ENCODE results near the gene UCN2. TPM values are rescaled to one million over a fixed set of nuclear protein-coding genes. Genes with fewer than 3 reads are reported as not detected.

UCN2 gene
- total and polyA plus RNA-seq, 2 donors (not counting 3 experiments of a cell fraction or from before 2014, with no cell fraction given) = 0.11 TPM; not detected in 1

- no peaks in the 10 kb centered on the region for H3K9me1 ChIP-seq (replicated peaks; ENCODE audit: control insufficient read depth, extremely low read depth, insufficient read depth, low read length)
- no peaks in the 10 kb centered on the region for H3K36me3 ChIP-seq (ENCODE audit: control insufficient read depth in 2 of 2, extremely low read depth in 1 of 2, insufficient read depth in 2 of 2, low read length in 2 of 2)
- ChIA-PET POLR2A (interaction anchor here (0.5 kb wide), 1 partner anchor 272 kb away, joined by 8 read pairs; no protein-coding TSS in a partner anchor), CTCF (interaction anchor here (0.6 to 1.2 kb wide), 5 partner anchors 11 to 119 kb away, joined by 3 to 4 read pairs (median 3); no protein-coding TSS in a partner anchor)
- no peaks in the 10 kb centered on the region for H3K27me3 ChIP-seq (ENCODE audit: control insufficient read depth in 2 of 2, insufficient read depth in 2 of 2, low read length in 2 of 2)
- DNase-seq (ENCODE audit: low read depth, low spot score) (no peak), FAIRE-seq (no peak)
- dilution Hi-C loops (cut with MboI; ENCODE audit: extremely low pct_ligation_motif_present, low sequenced_read_pairs) = no loop called here
- H2AFZ ChIP-seq (ENCODE audit: low read depth, low read length) = no peak overlapping the region
- H3K79me2 ChIP-seq (ENCODE audit: control insufficient read depth, insufficient read depth, low read length) = no peaks in the 10 kb centered on the region
- BruUV-seq (replicated peaks) = no TSS peak
- intact Hi-C loops (cut with micrococcal nuclease) = no loop called here
- H3K9me3 ChIP-seq (replicated peaks; ENCODE audit: control insufficient read depth, insufficient read depth, low read length) = no peaks in the 10 kb centered on the region
- H4K20me1 ChIP-seq (replicated peaks; ENCODE audit: control insufficient read depth, extremely low read depth, insufficient read depth, low read length) = no peaks in the 10 kb centered on the region
- no peak overlapping the region for H3K4me3 ChIP-seq (replicated peaks in 1 of 3; ENCODE audit: insufficient read depth in 1 of 3, low read depth in 1 of 3, low read length in 3 of 3)
- no peak overlapping the region for H3K9ac ChIP-seq (replicated peaks; ENCODE audit: extremely low read depth, insufficient read depth, low read length)
- H3K4me2 ChIP-seq (ENCODE audit: insufficient read depth, low read length) = no peak overlapping the region
- no peak overlapping the region for H3K27ac ChIP-seq (ENCODE audit: insufficient read depth, low read depth, low read length)
- TF ChIP-seq POLR2AphosphoS5 (IDR thresholded peaks at IDR 0.05; ENCODE audit: insufficient read depth, low read depth, low read length) = no peak
- H3K4me1 ChIP-seq (ENCODE audit: control insufficient read depth, extremely low read depth, insufficient read depth, low read length) = no peaks in the 10 kb centered on the region
These were observed 44.3 kb downstream of the UCN2 start for GRCh38 chr3:48519277-48519643.

- H3K36me3 ChIP-seq (ENCODE audit: control insufficient read depth in 2 of 2, extremely low read depth in 1 of 2, insufficient read depth in 2 of 2, low read length in 2 of 2) = no peaks in the 10 kb centered on the region
- FAIRE-seq (no peak), DNase-seq (ENCODE audit: low read depth, low spot score) (no peak)
- no peak overlapping the region for H3K4me2 ChIP-seq (ENCODE audit: insufficient read depth, low read length)
- dilution Hi-C loops (cut with MboI; ENCODE audit: extremely low pct_ligation_motif_present, low sequenced_read_pairs) (no loop called here), intact Hi-C loops (cut with micrococcal nuclease) (no loop called here)
- H3K9ac ChIP-seq (replicated peaks; ENCODE audit: extremely low read depth, insufficient read depth, low read length) = no peak overlapping the region
- no peaks in the 10 kb centered on the region for H3K9me3 ChIP-seq (replicated peaks; ENCODE audit: control insufficient read depth, insufficient read depth, low read length)
- no peaks in the 10 kb centered on the region for H3K27me3 ChIP-seq (ENCODE audit: control insufficient read depth in 2 of 2, insufficient read depth in 2 of 2, low read length in 2 of 2)
- no peaks in the 10 kb centered on the region for H3K9me1 ChIP-seq (replicated peaks; ENCODE audit: control insufficient read depth, extremely low read depth, insufficient read depth, low read length)
- no peaks in the 10 kb centered on the region for H3K4me1 ChIP-seq (ENCODE audit: control insufficient read depth, extremely low read depth, insufficient read depth, low read length)
- TF ChIP-seq EZH2 (IDR thresholded peaks at IDR 0.05; ENCODE audit: borderline replicate concordance, low read depth, low read length, severe bottlenecking) = no peak
- no peak for TF ChIP-seq JUN (IDR thresholded peaks at IDR 0.05; ENCODE audit: borderline replicate concordance, insufficient read depth, insufficient read length, low read depth)
- TF ChIP-seq POLR2A (IDR thresholded peaks at IDR 0.05; ENCODE audit: low read depth, low read length) = no peak
- no peak for TF ChIP-seq FOS (IDR thresholded peaks at IDR 0.05; ENCODE audit: borderline replicate concordance, insufficient read depth, low read length)
- TF ChIP-seq, protein P1, sequence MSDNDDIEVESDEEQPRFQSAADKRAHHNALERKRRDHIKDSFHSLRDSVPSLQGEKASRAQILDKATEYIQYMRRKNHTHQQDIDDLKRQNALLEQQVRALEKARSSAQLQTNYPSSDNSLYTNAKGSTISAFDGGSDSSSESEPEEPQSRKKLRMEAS (IDR thresholded peaks at IDR 0.05; ENCODE audit: insufficient read depth, insufficient read length) = no peak
- TF ChIP-seq MYC (IDR thresholded peaks at IDR 0.05; ENCODE audit: low read depth, low read length) = no peak
- no peak for TF ChIP-seq CTCF (IDR thresholded peaks at IDR 0.05; ENCODE audit: extremely low read depth in 1 of 2, insufficient read depth in 1 of 2, low read depth in 1 of 2, low read length in 2 of 2)
- TF ChIP-seq POLR2AphosphoS5 (IDR thresholded peaks at IDR 0.05; ENCODE audit: insufficient read depth, low read depth, low read length) = no peak
- no peak for TF ChIP-seq GATA2 (IDR thresholded peaks at IDR 0.05; ENCODE audit: insufficient read depth, insufficient read length, low read depth, low read length)
- no peak overlapping the region for H3K27ac ChIP-seq (ENCODE audit: insufficient read depth, low read depth, low read length)
- POLR2A ChIA-PET = interaction anchor here (0.5 kb wide), 1 partner anchor 272 kb away, joined by 8 read pairs; no protein-coding TSS in a partner anchor
- no peak overlapping the region for H2AFZ ChIP-seq (ENCODE audit: low read depth, low read length)
- H3K79me2 ChIP-seq (ENCODE audit: control insufficient read depth, insufficient read depth, low read length) = no peaks in the 10 kb centered on the region
- no peaks in the 10 kb centered on the region for H4K20me1 ChIP-seq (replicated peaks; ENCODE audit: control insufficient read depth, extremely low read depth, insufficient read depth, low read length)
- CTCF ChIA-PET = interaction anchor here (1.2 kb wide), 1 partner anchor 83 kb away, joined by 4 read pairs; no protein-coding TSS in a partner anchor
- BruUV-seq (replicated peaks) = no TSS peak
- H3K4me3 ChIP-seq (replicated peaks in 1 of 3; ENCODE audit: insufficient read depth in 1 of 3, low read depth in 1 of 3, low read length in 3 of 3) = no peak overlapping the region
These were observed 44.8 kb downstream of the UCN2 start for GRCh38 chr3:48518638-48519276.
